OCI-M1 (cell line): Measurements from ENCODE around the gene CHST8.
"Not testable (repeated sequence)": the region's sequence is repeated elsewhere in the genome, so short reads cannot be mapped to it uniquely, and the experiment has no call there.

ENCODE experiments used
- DNase-seq: peaks from one replicate; lab custom pipeline; 2025; lab: John Stamatoyannopoulos, UW

The CHST8 gene

DNA sequence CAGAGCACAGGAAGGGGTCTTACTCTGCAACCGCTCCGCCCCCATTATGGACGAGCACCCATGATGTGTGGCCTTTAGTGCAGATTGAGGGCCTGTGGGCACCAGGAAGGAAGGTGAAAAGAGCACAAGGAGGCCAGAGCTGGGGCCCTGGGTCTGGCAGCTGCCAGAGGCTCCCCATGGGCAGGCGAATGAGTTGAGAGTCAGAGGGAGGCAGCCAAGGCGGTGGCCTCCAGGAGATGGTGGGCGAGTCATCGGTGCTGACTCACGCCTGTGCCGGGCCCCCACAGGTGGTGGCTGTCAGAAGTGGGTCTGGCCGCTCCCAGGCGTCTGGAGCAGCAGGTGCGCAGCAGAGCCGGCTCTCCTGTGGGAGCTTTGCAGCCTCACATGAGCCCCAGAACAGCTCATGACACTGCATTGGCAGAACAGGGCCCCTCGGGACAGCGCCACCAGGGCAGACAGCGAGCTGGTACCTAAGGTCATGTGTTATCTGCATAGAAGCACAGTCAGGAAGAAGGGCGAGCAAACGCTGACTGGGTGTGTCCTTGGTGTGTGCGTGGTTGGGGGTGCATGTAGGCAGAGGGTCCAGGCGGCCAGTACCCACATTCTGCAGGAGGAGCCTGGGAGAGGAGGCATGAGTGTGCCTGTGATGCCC, 68.8 kb downstream of the CHST8 start:
- no peak for DNase-seq

- no peak for DNase-seq
Observed at GRCh38 chr19:33691030-33691427, 69.3 kb downstream of the CHST8 start.

DNA sequence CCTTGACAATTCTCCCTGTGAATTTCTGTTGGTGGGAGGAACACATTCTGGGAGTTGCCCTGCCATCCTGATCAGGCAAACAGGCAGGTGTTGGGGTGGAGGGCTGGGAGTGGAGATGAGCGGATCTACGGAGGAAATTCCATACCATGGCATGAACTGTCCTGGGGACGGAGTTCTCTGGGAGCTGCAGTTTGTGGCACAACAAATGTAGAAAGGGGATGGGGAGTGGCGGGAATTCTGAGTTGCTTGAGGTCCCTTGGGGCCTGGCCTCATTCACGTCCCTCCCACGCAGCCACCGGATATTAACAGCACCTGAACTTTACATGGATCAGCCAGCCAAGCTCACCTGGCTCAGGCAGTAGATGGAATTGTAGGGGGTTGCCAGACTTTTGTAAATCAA, 70.0 kb downstream of the CHST8 start:
- no peak for DNase-seq

GRCh38 chr19:33693678-33694077, 71.9 kb downstream of the CHST8 start:
- DNase-seq = no peak

DNA sequence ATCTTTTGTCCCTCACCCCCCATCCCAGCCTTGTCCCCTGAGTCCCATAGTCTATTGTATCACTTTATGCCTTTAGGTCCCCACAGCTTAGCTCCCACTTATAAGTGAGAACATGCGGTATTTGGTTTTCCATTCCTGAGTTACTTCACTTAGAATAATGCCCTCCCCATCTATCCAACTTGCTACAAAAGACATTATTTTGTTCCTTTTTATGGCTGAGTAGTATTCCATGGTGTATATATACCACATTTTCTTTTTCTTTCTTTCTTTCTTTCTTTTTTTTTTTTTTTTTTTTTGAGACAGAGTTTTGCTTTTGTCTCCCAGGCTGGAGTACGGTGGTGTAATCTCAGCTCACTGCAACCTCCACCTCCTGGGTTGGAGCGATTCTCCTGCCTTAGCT, 73.8 kb downstream of the CHST8 start:
- not testable (repeated sequence) for DNase-seq

- DNase-seq = no peak
Observed at GRCh38 chr19:33697766-33698165, 76.0 kb downstream of the CHST8 start.

GRCh38 chr19:33698576-33699435, 77.1 kb downstream of the CHST8 start:
- DNase-seq = no peak

DNA sequence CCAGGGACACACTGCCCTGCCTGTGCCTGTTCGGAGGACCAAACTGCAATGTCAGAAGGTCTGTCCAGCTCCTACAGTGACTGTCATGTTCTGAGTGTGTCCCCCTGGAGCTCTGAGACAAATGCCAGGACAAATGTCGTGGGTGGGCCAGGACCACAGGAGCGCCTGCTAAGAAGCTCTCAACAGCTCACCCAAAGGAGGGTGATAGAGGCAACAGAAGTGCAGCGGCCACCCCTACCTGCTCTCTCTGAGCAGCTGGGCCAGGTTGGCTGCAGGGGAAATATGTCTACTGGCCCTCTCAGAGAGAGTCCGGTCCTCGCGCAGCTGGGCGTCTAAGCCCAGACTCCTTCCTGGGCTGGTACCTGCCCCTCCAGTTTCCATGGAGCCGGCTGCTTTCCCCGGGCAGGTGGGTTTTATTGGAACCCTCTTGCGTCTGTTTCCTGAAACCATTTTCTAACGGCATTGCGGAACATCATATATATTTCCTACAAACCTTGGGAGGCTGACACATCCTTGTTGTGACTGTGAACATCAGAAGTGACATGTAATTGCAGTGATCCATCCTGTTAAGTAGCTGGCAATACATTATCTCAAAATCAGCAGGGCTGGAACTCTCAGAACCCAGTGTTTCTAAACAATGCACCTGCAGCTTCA, 78.1 kb downstream of the CHST8 start:
- no peak for DNase-seq

- no peak for DNase-seq
Observed at GRCh38 chr19:33700408-33701013, 78.8 kb downstream of the CHST8 start.

- DNase-seq = peak; percentile 17
Observed at GRCh38 chr19:33701565-33701964, 79.8 kb downstream of the CHST8 start.

DNA sequence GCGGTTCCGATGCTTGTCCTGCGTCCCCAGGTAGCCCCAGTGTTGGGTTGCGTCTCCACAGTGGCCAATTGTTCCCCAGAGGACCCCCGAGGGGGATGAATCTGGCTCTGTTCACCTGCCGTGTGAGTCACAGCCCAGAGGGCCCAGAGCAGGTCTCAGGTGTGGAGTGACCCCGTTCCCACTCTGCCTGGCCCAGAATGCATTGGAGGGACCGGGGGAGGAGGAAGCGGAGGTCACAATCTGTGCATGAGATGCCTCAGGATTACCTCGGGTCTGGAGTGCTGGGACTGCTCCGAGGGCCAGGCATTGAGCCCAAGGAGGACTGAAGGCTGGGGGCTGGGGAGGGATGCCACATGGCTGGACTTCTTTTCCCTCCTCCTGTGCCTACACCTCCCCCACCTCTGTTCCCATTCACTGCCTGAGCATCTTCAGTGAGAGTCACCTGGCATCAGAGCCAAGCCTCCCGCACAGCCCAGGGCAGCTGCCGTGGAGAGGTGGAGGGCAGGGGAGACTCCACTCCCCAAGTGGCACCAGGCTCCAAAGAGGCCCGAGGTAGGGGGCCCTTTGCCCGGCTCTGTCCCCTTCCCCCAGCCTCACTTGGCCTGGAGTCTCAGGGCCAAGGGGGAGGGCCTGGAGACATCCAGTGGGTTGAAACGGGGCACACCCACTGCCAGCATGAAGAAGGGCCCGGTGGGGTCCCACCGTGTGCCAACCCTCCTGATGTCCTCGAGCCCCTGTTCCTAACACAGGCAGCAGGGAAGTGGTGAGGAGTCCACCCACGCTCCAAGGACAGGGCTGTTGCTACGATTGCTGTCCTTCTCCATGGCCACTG, 81.1 kb downstream of the CHST8 start:
- DNase-seq = no peak

- no peak for DNase-seq
Observed at GRCh38 chr19:33703438-33703750, 81.6 kb downstream of the CHST8 start.

GRCh38 chr19:33703821-33704220, 82.1 kb downstream of the CHST8 start:
- DNase-seq = no peak

DNA sequence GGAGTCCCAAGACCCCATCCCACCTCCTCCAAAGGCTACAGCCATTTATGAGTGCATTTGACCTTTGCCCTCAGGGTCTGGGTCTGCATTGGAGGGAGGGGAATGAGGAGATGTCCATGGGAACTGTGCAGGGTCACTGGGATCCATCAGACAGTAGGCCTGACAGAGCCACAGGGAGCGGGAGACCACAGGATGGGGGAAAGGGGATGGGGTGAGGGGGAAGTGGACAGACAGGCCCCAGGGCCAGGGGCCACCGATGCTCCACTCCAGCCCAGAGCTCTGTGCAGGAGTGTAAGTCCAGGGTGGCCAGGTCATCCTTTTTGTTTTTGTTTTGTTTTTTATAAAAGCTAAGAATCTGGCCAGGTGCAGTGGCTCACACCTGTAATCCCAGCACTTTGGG, 82.5 kb downstream of the CHST8 start:
- DNase-seq = no peak

- no peak for DNase-seq
Observed at GRCh38 chr19:33705090-33705847, 83.5 kb downstream of the CHST8 start.

- DNase-seq = no peak
Observed at GRCh38 chr19:33705860-33706259, 84.1 kb downstream of the CHST8 start.

DNA sequence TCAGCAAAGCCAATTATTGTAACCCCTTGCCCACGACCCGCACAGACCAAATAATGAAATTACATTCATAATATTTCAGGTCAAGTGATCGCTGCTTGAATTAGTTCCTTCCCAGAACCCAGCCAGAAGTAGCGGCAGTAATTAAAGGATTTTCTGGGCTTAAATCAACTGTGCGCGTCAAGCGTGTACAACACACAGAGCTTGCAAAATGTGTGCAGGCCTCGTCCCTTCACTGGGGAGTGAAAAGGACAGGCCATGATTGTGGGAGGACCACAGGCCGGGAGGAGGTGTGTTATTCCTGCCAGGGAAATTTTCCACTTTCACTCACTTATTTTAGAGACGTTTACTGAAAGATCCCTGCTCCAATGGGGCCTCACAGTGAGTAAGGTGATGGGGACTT, 84.9 kb downstream of the CHST8 start:
- no peak for DNase-seq

- DNase-seq = no peak
Observed at GRCh38 chr19:33712268-33712667, 90.5 kb downstream of the CHST8 start.

GRCh38 chr19:33713194-33713593, 91.4 kb downstream of the CHST8 start:
- DNase-seq = peak; percentile 3

GRCh38 chr19:33714149-33714548, 92.4 kb downstream of the CHST8 start:
- DNase-seq = no peak

- DNase-seq = no peak
Observed at GRCh38 chr19:33715462-33715861, 93.7 kb downstream of the CHST8 start.
